GM19463 (cell line): ENCODE results near the gene PRSS35.
A peak's percentile ranks its signal among the peaks of the same experiment; 100 is the strongest.
"Not testable (repeated sequence)": the region's sequence is repeated elsewhere in the genome, so short reads cannot be mapped to it uniquely, and the experiment has no call there.

Experiments used
- ATAC-seq: cut with Tn5 transposase; IDR thresholded peaks from one replicate; pipeline ENCODE4 v1.9.1; 2021; ENCODE audit warnings: mild to moderate bottlenecking, moderate library complexity; ENCODE audit not compliant: unreplicated experiment

Gene PRSS35

GRCh38 chr6:83514866-83515466 is 2.6 kb downstream of the PRSS35 start:
- peak; percentile 47 for ATAC-seq

GRCh38 chr6:83517500-83517899 is 5.2 kb downstream of the PRSS35 start:
- no peak for ATAC-seq

- ATAC-seq, result no peak
Observed at GRCh38 chr6:83518816-83519480, 6.6 kb downstream of the PRSS35 start.

DNA sequence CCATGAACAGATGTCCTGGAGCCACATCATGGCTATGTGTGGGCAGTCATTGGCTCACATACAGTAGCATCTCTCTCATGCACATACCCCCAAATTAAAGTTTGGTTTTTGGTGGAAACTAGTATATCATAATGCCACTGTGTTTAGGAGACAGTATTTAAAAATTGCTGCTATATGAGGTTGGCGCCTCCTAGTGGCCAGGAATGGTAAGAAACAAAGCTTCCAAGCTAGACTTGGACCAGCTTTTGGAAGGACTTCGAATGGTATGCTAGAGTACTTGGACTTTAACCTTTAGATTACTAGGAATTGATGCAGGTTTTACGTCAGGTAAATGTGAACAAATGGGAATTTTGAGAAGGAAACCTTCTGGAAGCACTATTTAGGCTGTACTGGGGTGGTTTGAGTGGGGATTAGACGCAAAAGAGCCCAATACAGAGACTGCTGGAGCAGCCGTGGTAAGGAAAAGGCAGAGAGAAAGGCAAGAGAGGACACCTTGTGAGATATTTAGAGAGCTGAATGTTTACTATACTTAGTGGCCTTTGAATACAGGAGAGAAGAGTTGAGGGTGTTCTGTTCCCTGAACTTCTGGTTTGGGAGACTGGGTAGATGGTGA is 23.8 kb downstream of the PRSS35 start:
- peak; percentile 79 for ATAC-seq

DNA sequence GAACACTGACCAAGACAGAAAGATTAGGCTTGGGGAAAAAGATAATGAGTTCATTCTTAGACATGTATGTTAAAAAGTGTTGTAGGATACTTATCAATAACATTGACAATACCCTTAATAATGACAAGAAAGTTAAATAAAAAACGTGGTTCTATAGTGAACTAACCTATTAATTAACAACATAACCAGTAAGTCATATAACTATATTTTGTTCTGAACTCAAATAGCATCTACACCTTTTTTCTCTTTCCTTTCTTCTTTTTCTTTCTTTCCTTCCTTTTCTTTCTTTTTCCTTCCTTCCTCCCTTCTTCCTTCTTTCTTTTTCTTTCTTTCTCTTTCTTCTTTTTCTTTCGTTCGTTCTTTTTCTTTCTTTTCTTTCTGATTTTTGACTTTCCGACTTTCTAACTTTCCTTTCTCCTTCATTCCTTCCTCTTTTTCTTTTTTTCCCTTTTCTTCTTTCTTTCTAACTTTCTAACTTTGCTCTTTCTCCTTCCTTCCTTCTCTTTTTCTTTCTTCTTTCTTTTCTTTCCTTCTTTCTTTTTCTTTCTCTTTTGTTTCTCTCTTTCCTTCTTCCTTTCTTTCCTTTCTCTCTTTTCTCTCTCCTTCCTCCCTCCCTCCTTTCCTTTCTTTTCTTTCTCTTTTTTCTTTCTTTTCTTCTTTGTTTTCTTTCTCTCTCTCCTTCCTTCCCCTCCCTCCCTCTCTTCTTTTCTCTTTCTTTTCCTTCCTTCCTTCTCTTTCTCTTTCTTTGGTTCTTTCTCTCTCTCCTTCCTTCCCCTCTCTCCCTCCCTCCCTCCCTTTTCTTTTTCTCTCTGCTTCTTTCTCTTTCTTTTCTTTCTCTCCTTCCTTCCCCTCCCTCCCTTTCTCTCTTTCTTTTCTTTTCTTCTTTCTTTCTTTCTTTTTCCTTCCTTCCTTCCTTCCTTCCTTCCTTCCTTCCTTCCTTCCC is 24.6 kb downstream of the PRSS35 start:
- no peak for ATAC-seq

- ATAC-seq, result no peak
Observed at GRCh38 chr6:83539678-83540077, 27.3 kb downstream of the PRSS35 start.

DNA sequence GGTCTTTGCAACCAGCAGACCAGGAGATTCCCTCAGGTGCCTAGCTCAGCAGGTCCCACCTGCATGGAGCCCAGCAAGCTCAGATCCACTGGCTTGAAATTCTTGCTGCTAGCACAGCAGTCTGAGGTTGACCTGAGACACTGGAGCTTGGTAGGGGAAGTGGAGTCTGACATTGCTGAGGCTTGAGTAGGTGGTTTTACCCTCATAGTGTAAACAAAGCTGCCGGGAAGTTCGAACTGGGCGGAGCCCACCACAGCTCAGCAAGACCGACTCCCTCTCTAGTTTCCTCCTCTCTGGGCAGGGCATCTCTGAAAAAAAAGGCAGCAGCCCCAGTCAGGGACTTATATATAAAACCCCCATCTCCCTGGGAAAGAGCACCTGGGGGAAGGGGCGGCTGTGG is 34.3 kb downstream of the PRSS35 start:
- ATAC-seq, result no peak

- ATAC-seq, result not testable (repeated sequence)
Observed at GRCh38 chr6:83550482-83550881, 38.1 kb downstream of the PRSS35 start.

- not testable (repeated sequence) for ATAC-seq
Observed at GRCh38 chr6:83551748-83552147, 39.4 kb downstream of the PRSS35 start.

DNA sequence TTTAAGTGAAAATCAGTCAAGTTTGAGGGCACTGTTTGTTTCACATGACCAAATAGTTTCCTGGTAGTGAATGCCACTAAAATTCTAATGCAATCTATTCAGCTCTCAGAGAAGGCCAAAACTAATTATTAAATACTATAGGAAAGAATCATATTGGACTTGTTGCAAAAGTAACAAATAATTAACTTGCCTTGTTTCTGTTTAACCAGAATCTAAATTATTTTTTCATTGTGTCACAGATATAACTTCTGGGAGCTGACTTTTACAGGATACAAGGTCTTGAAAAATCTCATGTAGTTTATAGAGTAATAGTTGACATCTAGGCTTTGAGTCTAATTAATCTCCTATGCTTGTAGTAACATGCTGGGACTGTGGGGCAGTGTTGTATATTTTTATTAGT is 44.5 kb downstream of the PRSS35 start:
- ATAC-seq, result no peak

DNA sequence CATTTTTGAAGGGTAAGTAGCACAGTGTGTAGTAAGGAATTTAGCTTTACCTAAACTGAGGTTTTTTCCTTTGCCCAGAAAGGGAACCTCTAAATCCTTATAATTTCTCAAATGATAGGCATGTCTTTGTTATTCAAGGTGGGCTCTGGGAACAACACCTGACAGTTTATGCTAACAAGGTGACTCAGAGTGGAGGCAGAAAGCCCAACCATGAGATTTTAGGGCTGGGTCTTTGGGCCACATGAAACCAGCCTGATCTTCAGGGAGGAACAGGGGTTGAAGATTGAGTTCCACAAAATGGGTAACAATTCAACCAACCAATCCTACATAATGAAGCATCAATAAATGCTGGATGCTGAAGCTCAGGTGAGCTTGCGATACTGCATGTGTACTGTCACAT is 46.6 kb downstream of the PRSS35 start:
- ATAC-seq, result no peak

- ATAC-seq, result not testable (repeated sequence)
Observed at GRCh38 chr6:83571663-83572185, 59.4 kb downstream of the PRSS35 start.

DNA sequence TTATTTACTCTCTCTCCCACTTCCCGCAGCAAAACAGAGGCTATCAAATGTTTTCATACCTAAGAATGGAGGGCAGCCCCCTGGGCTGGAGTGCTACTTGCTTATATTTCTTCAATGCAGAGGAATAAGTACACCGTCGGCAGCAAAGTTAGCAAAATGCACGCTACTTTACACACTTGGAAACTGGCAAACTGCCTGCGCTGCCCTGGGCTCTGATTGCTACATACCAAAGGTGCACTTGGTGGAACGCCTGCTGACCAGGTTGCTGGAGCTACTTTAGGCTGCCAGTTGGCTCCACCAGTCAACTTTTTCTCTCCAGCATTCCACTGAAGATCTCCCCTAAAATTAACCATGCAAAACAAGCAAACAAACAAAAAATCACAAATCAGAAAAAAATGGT is 62.4 kb downstream of the PRSS35 start:
- ATAC-seq, result no peak
